GM23338 (cell line): ENCODE results near the gene ITGB3BP. TPM values are rescaled to one million over a fixed set of nuclear protein-coding genes. Genes with fewer than 3 reads are reported as not detected.

Experiments
- ATAC-seq: fragments of 200-7000 bp; cut with Tn5 transposase; 3 replicates; pipeline ENCODE4 v1.9.1; 2020
- DNase-seq: peaks from one replicate; pipeline ENCODE4 v3.0.0-alpha.2; 2015; ENCODE audit warnings: low spot score
- H2AFZ ChIP-seq: fragments of 200-600 bp; sonication (generic); 2 replicates; pipeline ENCODE4 v1.8.0; 2016; ENCODE audit warnings: antibody characterized with exemption, mild to moderate bottlenecking, moderate library complexity
- H3F3A ChIP-seq: fragments of 200-600 bp; sonication (generic); replicated peaks from 2 replicates; pipeline ENCODE4 v1.8.0; 2017; ENCODE audit warnings: antibody characterized with exemption, mixed run types, low read depth
- H3K27ac ChIP-seq: fragments of 200-600 bp; sonication (generic); 2 replicates; pipeline ENCODE4 v1.6.1; 2016; ENCODE audit warnings: low read depth
- H3K27me3 ChIP-seq: fragments of 200-600 bp; sonication (generic); 2 replicates; pipeline ENCODE4 v1.8.0; 2016; ENCODE audit warnings: mild to moderate bottlenecking, mixed run types, moderate library complexity; ENCODE audit not compliant: insufficient read depth
- H3K36me3 ChIP-seq: fragments of 200-600 bp; sonication (generic); 2 replicates; pipeline ENCODE4 v1.8.0; 2016; ENCODE audit warnings: mild to moderate bottlenecking; ENCODE audit not compliant: insufficient read depth
- H3K4me1 ChIP-seq: fragments of 200-600 bp; sonication (generic); 2 replicates; pipeline ENCODE4 v1.8.0; 2016; ENCODE audit warnings: mild to moderate bottlenecking, moderate library complexity; ENCODE audit not compliant: insufficient read depth
- H3K4me2 ChIP-seq: fragments of 200-600 bp; sonication (generic); 2 replicates; pipeline ENCODE4 v1.7.1; 2017; ENCODE audit warnings: mixed run types
- H3K4me3 ChIP-seq: fragments of 200-600 bp; sonication (generic); 2 replicates; pipeline ENCODE4 v1.6.1; 2016; ENCODE audit warnings: mixed run types
- H3K79me2 ChIP-seq: fragments of 200-600 bp; sonication (generic); replicated peaks from 2 replicates; pipeline ENCODE4 v1.8.0; 2017; ENCODE audit warnings: mild to moderate bottlenecking; ENCODE audit not compliant: insufficient read depth
- H3K9me2 ChIP-seq: fragments of 200-600 bp; sonication (generic); 2 replicates; pipeline ENCODE4 v1.8.0; 2017; ENCODE audit not compliant: insufficient read depth
- H4K20me1 ChIP-seq: fragments of 200-600 bp; sonication (generic); replicated peaks from 2 replicates; pipeline ENCODE4 v1.8.0; 2017; ENCODE audit warnings: mild to moderate bottlenecking; ENCODE audit not compliant: insufficient read depth
- H3K27ac Mint-ChIP-seq: 2 replicates; pipeline ENCODE4 v1.8.0; 2020; ENCODE audit warnings: inconsistent platforms, mild to moderate bottlenecking, moderate library complexity, mixed read lengths
- H3K27me3 Mint-ChIP-seq: 3 replicates; pipeline ENCODE4 v1.8.0; 2022; ENCODE audit warnings: low read depth, mild to moderate bottlenecking, moderate library complexity, mixed read lengths, inconsistent platforms; ENCODE audit not compliant: insufficient read depth, poor library complexity
- H3K36me3 Mint-ChIP-seq: 3 replicates; pipeline ENCODE4 v1.8.0; 2021; ENCODE audit warnings: low read depth, mild to moderate bottlenecking, inconsistent platforms, moderate library complexity, mixed read lengths
- H3K4me1 Mint-ChIP-seq: 3 replicates; pipeline ENCODE4 v1.8.0; 2020; ENCODE audit warnings: mild to moderate bottlenecking, inconsistent platforms, mixed read lengths
- H3K4me3 Mint-ChIP-seq: 3 replicates; pipeline ENCODE4 v1.8.0; 2021; ENCODE audit warnings: moderate library complexity, mild to moderate bottlenecking, inconsistent platforms, mixed read lengths
- H3K9me3 Mint-ChIP-seq: 3 replicates; pipeline ENCODE4 v1.8.0; 2020; ENCODE audit warnings: moderate library complexity, mild to moderate bottlenecking, inconsistent platforms, mixed read lengths
- EZH2 ChIP-seq: fragments of 200-600 bp; sonication (generic); IDR thresholded peaks from one replicate; pipeline ENCODE4 v1.8.0; 2017; ENCODE audit warnings: antibody characterized with exemption, mild to moderate bottlenecking, low read depth; ENCODE audit not compliant: unreplicated experiment
- JUNB ChIP-seq: IDR thresholded peaks from one replicate; pipeline ENCODE4 v1.6.1; 2016; ENCODE audit warnings: antibody characterized with exemption; ENCODE audit not compliant: unreplicated experiment
- NANOG ChIP-seq: IDR thresholded peaks from 2 replicates; pipeline ENCODE4 v1.6.1; 2016; ENCODE audit warnings: antibody characterized with exemption, borderline replicate concordance
- REST ChIP-seq: IDR thresholded peaks from one replicate; pipeline ENCODE4 v1.6.1; 2018; ENCODE audit warnings: antibody characterized with exemption; ENCODE audit not compliant: unreplicated experiment
- STAT1 ChIP-seq: IDR thresholded peaks from one replicate; pipeline ENCODE4 v1.6.1; 2016; ENCODE audit warnings: antibody characterized with exemption; ENCODE audit not compliant: unreplicated experiment
- ZNF114 ChIP-seq: fragments of 250-450 bp; sonication (Bioruptor Pico); IDR thresholded peaks from 2 replicates; pipeline ENCODE4 v1.5.0; 2020; ENCODE audit warnings: mild to moderate bottlenecking, moderate library complexity
- ZNF331 ChIP-seq: fragments of 250-450 bp; sonication (Bioruptor Pico); IDR thresholded peaks from 2 replicates; pipeline ENCODE4 v1.5.0; 2020; ENCODE audit warnings: low read depth, mild to moderate bottlenecking, moderate library complexity
- ZNF462 ChIP-seq: fragments of 250-450 bp; sonication (Bioruptor Pico); IDR thresholded peaks from 2 replicates; pipeline ENCODE4 v1.5.0; 2020; ENCODE audit warnings: mild to moderate bottlenecking, moderate library complexity
- polyA plus RNA-seq: library from polyadenylated mRNA; unstranded; fragments of >200 nt; fragmentation: Nextera tagmentation; extraction: Ambion mirVana; gene quantifications from 2 replicates; pipeline ENCODE4 v1.2.1, GENCODE V29; 2016
- total RNA-seq: library from RNA; depleted of rRNA; stranded (reverse); fragments of >200 nt; shearing (Covaris generic); gene quantifications from 2 replicates; pipeline ENCODE4 v1.2.3, GENCODE V29; 2014
- TF ChIP-seq, protein P1 (sequence below), 2 experiments: fragments of 200-600 bp in 1 of 2; sonication (generic) in 1 of 2; conservative IDR thresholded peaks; 2 replicates each; pipeline versions ENCODE4 v1.5.1 to v1.6.1; 2016 to 2017; ENCODE audit warnings: antibody characterized with exemption in 2 of 2, low read depth in 2 of 2, mild to moderate bottlenecking in 2 of 2, moderate library complexity in 1 of 2
- TF ChIP-seq, protein P2 (sequence below): IDR thresholded peaks from 2 replicates; pipeline ENCODE4 v1.6.1; 2016; ENCODE audit warnings: antibody characterized with exemption

ITGB3BP gene
- total and polyA plus RNA-seq, 2 experiments from 2014 or later: 49.4 to 101 TPM

DNA sequence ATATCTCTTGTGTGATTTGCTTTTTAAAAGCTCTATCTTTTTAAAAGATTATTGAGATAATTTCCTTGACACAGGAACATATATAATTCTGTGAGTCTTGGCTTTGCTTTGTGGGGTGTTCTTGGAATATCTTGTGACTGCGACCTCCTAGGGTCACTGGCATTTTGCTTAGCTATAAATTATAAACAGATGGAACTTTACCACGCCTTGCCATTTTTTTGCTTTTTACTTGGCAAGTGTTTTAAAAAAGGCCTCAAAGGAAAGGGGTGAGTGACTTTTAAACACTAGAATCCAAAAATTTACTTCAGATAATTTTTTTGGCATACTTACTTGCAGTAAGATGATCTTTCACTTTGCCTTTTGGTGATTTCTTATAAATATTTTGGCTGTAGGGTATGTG, 112.0 kb downstream of the ITGB3BP start (continued):
- TF ChIP-seq ZNF462 (CRISPR knock-in tag) (no peak), NANOG (no peak), ZNF114 (CRISPR knock-in tag) (no peak), STAT1 (no peak), ZNF331 (CRISPR knock-in tag) (no peak)
- TF ChIP-seq, protein P1, sequence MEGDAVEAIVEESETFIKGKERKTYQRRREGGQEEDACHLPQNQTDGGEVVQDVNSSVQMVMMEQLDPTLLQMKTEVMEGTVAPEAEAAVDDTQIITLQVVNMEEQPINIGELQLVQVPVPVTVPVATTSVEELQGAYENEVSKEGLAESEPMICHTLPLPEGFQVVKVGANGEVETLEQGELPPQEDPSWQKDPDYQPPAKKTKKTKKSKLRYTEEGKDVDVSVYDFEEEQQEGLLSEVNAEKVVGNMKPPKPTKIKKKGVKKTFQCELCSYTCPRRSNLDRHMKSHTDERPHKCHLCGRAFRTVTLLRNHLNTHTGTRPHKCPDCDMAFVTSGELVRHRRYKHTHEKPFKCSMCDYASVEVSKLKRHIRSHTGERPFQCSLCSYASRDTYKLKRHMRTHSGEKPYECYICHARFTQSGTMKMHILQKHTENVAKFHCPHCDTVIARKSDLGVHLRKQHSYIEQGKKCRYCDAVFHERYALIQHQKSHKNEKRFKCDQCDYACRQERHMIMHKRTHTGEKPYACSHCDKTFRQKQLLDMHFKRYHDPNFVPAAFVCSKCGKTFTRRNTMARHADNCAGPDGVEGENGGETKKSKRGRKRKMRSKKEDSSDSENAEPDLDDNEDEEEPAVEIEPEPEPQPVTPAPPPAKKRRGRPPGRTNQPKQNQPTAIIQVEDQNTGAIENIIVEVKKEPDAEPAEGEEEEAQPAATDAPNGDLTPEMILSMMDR (conservative IDR thresholded peaks at IDR 0.05; ENCODE audit: low read depth in 2 of 2): no peak

DNA sequence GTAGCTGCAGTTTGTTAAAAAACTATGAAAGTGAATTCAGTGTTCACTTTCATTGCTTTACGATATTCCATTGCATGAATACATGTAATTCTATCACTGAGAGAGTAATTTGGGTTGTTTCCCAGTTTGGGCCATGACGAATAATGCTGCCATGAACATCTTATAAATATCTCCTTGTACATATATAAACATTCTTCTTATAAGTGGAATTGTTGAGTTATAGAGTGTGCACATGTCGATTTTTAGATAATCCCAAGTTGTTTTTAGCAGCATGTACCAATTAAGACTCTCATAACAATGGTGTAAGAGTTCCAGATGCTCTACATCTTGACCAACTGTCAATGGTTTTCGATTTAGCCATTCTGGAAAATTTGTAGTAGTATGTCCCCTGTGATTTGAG, 114.7 kb downstream of the ITGB3BP start:
- Histone ChIP-seq H3K4me1 (no peaks in the 10 kb centered on the region), H3F3A (no peaks in the 10 kb centered on the region), H4K20me1 (0 out of 2 replicates have a peak, but pooled peaks cover 4% of the 10 kb centered on the region), H3K27me3 (no peaks in the 10 kb centered on the region), H3K4me2 (no peak overlapping the region), H3K79me2 (no peaks in the 10 kb centered on the region), H3K9me2 (no peaks in the 10 kb centered on the region), H2AFZ (no peak overlapping the region), H3K27ac (no peak overlapping the region), H3K36me3 (no peaks in the 10 kb centered on the region), H3K4me3 (no peak overlapping the region)
- ATAC-seq: no peak
- no peak for DNase-seq
- Mint-ChIP-seq H3K4me1 (peaks cover 7% of the 10 kb centered on the region; the same call in 2 of the 3 replicates), H3K4me3 (no peak overlapping the region), H3K27me3 (no peaks in the 10 kb centered on the region), H3K27ac (no peak overlapping the region), H3K36me3 (no peaks in the 10 kb centered on the region), H3K9me3 (no peaks in the 10 kb centered on the region)
- TF ChIP-seq EZH2 (no peak), REST (no peak), JUNB (no peak), ZNF331 (CRISPR knock-in tag) (no peak)
- TF ChIP-seq, protein P2, sequence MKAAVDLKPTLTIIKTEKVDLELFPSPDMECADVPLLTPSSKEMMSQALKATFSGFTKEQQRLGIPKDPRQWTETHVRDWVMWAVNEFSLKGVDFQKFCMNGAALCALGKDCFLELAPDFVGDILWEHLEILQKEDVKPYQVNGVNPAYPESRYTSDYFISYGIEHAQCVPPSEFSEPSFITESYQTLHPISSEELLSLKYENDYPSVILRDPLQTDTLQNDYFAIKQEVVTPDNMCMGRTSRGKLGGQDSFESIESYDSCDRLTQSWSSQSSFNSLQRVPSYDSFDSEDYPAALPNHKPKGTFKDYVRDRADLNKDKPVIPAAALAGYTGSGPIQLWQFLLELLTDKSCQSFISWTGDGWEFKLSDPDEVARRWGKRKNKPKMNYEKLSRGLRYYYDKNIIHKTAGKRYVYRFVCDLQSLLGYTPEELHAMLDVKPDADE: no peak
